Heart left ventricle (tissue), 16 donors: ENCODE results near the gene WDR87. TPM values are rescaled to one million over a fixed set of nuclear protein-coding genes. Genes with fewer than 3 reads are reported as not detected.
"Not testable (repeated sequence)": the region's sequence is repeated elsewhere in the genome, so short reads cannot be mapped to it uniquely, and the experiment has no call there.

ENCODE experiments used
- ATAC-seq, 4 donors: fragments of 200-7000 bp; cut with Tn5 transposase; one replicate each; pipeline ENCODE4 v1.9.1; 2020 to 2022; ENCODE audit warnings: moderate library complexity in 4 of 4, mild to moderate bottlenecking in 3 of 4, moderate number of reproducible peaks in 1 of 4
- DNase-seq, 5 donors: peaks; one replicate each; pipeline ENCODE4 v3.0.0-alpha.2; 2020
- H3K27ac ChIP-seq, 12 donors: fragments of 200-600 bp; sonication (generic) in 4 of 12; one replicate each; pipeline versions ENCODE4 v1.5.0 to v1.8.0; 2016 to 2022; ENCODE audit warnings: mild to moderate bottlenecking in 2 of 12
- H3K27me3 ChIP-seq, 9 donors: fragments of 200-600 bp; sonication (generic) in 2 of 9; one replicate each; pipeline versions ENCODE4 v1.5.1 to v1.8.0; 2016 to 2022; ENCODE audit warnings: mild to moderate bottlenecking in 3 of 9
- H3K36me3 ChIP-seq, 9 donors: fragments of 200-600 bp; sonication (generic) in 2 of 9; one replicate each; pipeline versions ENCODE4 v1.5.0 to v1.8.0; 2018 to 2022; ENCODE audit warnings: mild to moderate bottlenecking in 2 of 9
- H3K4me1 ChIP-seq, 12 donors: fragments of 200-600 bp; sonication (generic) in 4 of 12; one replicate each; pipeline versions ENCODE4 v1.5.0 to v1.8.0; 2016 to 2022; ENCODE audit warnings: mild to moderate bottlenecking in 3 of 12
- H3K4me3 ChIP-seq, 12 donors: fragments of 200-600 bp; sonication (generic) in 4 of 12; one replicate each; pipeline versions ENCODE4 v1.5.0 to v1.8.0; 2017 to 2022; ENCODE audit warnings: mild to moderate bottlenecking in 9 of 12, moderate library complexity in 4 of 12
- H3K9me3 ChIP-seq, 12 donors: fragments of 200-600 bp; sonication (generic) in 4 of 12; one replicate each; pipeline versions ENCODE4 v1.5.0 to v1.8.0; 2016 to 2022; ENCODE audit warnings: mild to moderate bottlenecking in 1 of 12
- POLR2A ChIP-seq, 2 donors: fragments of 450-650 bp; IDR thresholded peaks; one replicate each; pipeline ENCODE4 v1.6.1; 2017; ENCODE audit warnings: antibody characterized with exemption in 2 of 2, mild to moderate bottlenecking in 2 of 2, moderate library complexity in 2 of 2
- WGBS, 4 donors: extraction: QIAGEN DNeasy Blood & Tissue Kit in 2 of 4; methylation state at CpG; one replicate each; pipeline versions ENCODE4 v1.1.5 to v1.1.7; 2013 to 2018; 5-methylcytosine and 5-hydroxymethylcytosine counted together
- intact Hi-C, 10 donors: fragments of 100-400 bp; cut with DNase I; formaldehyde crosslinking; loops; one replicate each; pipeline versions ENCODE4 v1.11.1 to v1.14.2; 2022
- polyA plus RNA-seq, 2 donors: library from polyadenylated mRNA; stranded (reverse); fragments of 200-250 nt; gene quantifications; one replicate each; pipeline ENCODE4 v1.2.3, GENCODE V29; 2013
- total RNA-seq, 9 donors: library from RNA; depleted of rRNA in 2 of 9; stranded (reverse); fragments of >200 nt in 2 of 9; fragmentation: NEBNext Ultra II Directional in 3 of 9; extraction: Animal tissue kit (Norgen Biotek cat#: 25700) in 3 of 9; gene quantifications; one replicate each; pipeline versions ENCODE4 v1.1.0 to v1.2.4, GENCODE V29; 2016 to 2023
- TF ChIP-seq, protein P1 (sequence below), 12 donors: fragments of 200-600 bp; sonication (generic) in 4 of 12; IDR thresholded peaks; one replicate each; pipeline versions ENCODE4 v1.5.0 to v1.8.0; 2018 to 2022; ENCODE audit warnings: antibody characterized with exemption in 12 of 12, mild to moderate bottlenecking in 5 of 12
- donor health status: ischemic (EF 13 %, LVEDD 7.1; RV severe dilation, severe dysfunction).
- donor health status: healthy with polysubstance abuse.
- donor health status: DM: no; HTN: yes; CAD: no.
- donor health status: DM: no; HTN: no; CAD: no.
- donor health status: ischemic (EF 25% LVEDD 6.9; RV normal size, moderate dysfunction).
- donor health status: ischemic (EF 25% LVEDD 5.7; RV mildly dilated, moderate dysfunction).
- donor health status: healthy.
- donor health status: DM: yes; HTN: yes; CAD: no.
- donor health status: ischemic (EF 35%, LVEDD 5.7; RV mildly dilated, moderate dysfunction).
- donor health status: nonischemic (EF 11% LVEDD 7.7; RV severe dilation, severe dysfunction).
- donor health status: DM: yes; HTN: yes; CAD: no.
- donor health status: PGD.
- donor health status: ischemic (EF 29% LVEDD 5.4; RV normal size, mild dysfunction).
- donor health status: nonischemic (EF 23%, LVEDD 6.1; RV moderate dilation, normal function).

WDR87 gene
- total and polyA plus RNA-seq, 11 donors: not detected

DNA sequence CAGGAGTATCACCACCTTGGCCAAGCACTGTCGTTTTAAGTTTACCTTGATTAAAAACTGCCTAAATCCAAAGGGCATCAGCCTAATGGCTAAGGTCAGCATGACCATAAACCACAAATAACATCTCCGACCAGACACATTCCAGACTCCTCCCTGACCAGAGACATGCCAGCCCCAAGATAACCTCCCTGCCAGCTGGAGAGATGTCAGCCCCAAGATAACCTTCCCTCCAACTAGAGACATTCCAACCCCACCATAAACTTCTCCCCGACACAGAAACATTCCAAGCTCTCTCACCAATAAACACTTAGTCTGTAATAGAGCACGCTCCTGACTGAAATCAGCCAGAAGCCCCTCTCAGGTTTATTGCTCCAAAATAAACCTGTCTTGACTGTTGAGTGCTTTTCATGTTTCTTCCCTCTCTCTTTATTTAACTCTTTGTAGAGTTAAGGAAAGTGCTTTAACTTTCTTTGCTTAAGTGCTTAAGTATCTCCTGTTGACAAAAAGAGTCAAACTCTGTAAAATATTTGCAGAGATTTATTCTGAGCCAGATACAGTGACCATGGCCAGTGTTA, 36.5 kb downstream of the WDR87 start:
- DNase-seq (no peak), ATAC-seq (no peak)
- Histone ChIP-seq H3K4me3 (no peak overlapping the region), H3K9me3 (peaks cover 0 to 8% (median 0%) of the 10 kb centered on the region in 12 donors), H3K27ac (no peak overlapping the region), H3K36me3 (no peaks in the 10 kb centered on the region), H3K4me1 (no peaks in the 10 kb centered on the region), H3K27me3 (peaks cover 0 to 8% (median 0%) of the 10 kb centered on the region in 9 donors)
- intact Hi-C loops: no loop called here
- TF ChIP-seq POLR2A (IDR thresholded peaks at IDR 0.05): no peak
- TF ChIP-seq, protein P1, sequence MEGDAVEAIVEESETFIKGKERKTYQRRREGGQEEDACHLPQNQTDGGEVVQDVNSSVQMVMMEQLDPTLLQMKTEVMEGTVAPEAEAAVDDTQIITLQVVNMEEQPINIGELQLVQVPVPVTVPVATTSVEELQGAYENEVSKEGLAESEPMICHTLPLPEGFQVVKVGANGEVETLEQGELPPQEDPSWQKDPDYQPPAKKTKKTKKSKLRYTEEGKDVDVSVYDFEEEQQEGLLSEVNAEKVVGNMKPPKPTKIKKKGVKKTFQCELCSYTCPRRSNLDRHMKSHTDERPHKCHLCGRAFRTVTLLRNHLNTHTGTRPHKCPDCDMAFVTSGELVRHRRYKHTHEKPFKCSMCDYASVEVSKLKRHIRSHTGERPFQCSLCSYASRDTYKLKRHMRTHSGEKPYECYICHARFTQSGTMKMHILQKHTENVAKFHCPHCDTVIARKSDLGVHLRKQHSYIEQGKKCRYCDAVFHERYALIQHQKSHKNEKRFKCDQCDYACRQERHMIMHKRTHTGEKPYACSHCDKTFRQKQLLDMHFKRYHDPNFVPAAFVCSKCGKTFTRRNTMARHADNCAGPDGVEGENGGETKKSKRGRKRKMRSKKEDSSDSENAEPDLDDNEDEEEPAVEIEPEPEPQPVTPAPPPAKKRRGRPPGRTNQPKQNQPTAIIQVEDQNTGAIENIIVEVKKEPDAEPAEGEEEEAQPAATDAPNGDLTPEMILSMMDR (IDR thresholded peaks at IDR 0.05): no peak
- 61 to 76% (median 64%) methylated on average over 3 to 4 of the region's 4 CpGs for WGBS, 4 donors

DNA sequence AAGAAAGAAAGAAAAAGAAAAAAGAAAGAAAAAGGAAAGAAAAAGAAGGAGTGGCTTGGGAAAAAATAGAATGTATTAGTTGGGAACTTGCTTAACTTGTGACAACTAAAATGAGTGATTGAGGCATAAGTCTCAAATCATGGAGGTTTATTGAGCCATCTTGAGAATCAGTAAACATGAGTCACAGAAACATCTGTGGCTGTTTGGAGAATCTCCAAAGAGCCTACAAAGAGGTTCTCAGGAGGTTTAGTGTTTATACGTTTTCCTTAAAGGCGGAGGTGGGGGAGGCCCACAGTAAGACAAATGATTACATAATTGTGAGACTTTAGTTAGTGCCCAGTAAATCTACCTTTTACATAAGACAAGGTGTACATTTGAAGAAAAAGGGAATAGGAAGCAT, 38.6 kb downstream of the WDR87 start:
- intact Hi-C loops: no loop called here
- Histone ChIP-seq H3K4me1 (no peaks in the 10 kb centered on the region), H3K36me3 (no peaks in the 10 kb centered on the region), H3K27me3 (peaks cover 0 to 8% (median 0%) of the 10 kb centered on the region in 9 donors), H3K4me3 (no peak overlapping the region), H3K9me3 (peaks cover 0 to 8% (median 0%) of the 10 kb centered on the region in 12 donors), H3K27ac (no peak overlapping the region)
- TF ChIP-seq, protein P1 (IDR thresholded peaks at IDR 0.05): no peak
- no peak for TF ChIP-seq POLR2A (IDR thresholded peaks at IDR 0.05)
- no peak for ATAC-seq
- WGBS, 4 donors: 57 to 61% (median 59%) methylated on average over 2 of the region's 2 CpGs
- DNase-seq: no peak

DNA sequence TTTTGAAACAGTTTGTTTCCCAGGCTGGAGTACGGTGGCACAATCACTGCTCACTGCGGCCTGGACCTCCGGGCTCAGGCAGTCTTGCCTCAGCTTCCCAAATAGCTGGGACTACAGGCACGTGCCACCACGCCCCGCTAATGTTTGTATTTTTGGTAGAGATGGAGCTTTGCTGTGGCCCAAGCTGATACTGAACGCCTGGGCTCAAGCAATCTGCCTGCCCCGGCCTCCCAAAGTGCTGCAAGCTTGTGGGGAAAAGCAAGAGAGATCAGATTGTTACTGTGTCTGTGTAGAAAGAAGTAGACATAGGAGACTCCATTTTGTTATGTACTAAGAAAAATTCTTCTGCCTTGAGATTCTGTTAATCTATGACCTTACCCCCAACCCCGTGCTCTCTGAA, 40.5 kb downstream of the WDR87 start:
- H3K36me3 ChIP-seq, ATAC-seq, H3K27ac ChIP-seq, H3K27me3 ChIP-seq, intact Hi-C loops, H3K9me3 ChIP-seq, H3K4me3 ChIP-seq, DNase-seq, H3K4me1 ChIP-seq: not testable (repeated sequence)
- 85 to 89% (median 86%) methylated on average over 7 to 8 of the region's 9 CpGs for WGBS, 4 donors

DNA sequence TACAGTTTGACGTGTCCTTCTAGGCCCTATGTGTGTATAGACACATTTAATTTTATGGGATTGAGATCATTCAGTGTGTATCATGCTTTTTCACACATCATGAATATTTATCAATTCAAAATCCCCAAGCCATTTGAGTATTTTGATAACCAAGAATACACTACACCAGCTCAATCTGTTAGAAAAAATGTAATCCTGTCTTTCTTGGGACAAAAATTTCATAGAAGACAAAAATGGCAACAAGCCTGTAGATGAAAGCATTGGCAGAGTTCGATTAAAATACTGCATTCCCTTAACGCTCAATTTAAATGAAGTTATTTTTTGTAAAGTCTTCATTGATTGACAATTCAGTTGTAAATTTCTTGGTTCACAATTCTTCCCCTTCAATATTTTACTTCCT, 41.9 kb downstream of the WDR87 start:
- H3K36me3 ChIP-seq: no peaks in the 10 kb centered on the region
- WGBS, 4 donors: 87 to 91% (median 89%) methylated on average over 3 of the region's 3 CpGs
- H3K4me1 ChIP-seq: no peaks in the 10 kb centered on the region
- intact Hi-C loops: no loop called here
- TF ChIP-seq POLR2A (IDR thresholded peaks at IDR 0.05): no peak
- TF ChIP-seq, protein P1 (IDR thresholded peaks at IDR 0.05): no peak
- ATAC-seq (no peak), DNase-seq (no peak)
- no peak overlapping the region for H3K4me3 ChIP-seq
- H3K27ac ChIP-seq: no peak overlapping the region
- H3K9me3 ChIP-seq: peaks cover 0 to under 1% (median 0%) of the 10 kb centered on the region in 12 donors
- H3K27me3 ChIP-seq: peaks cover 0 to 3% (median 0%) of the 10 kb centered on the region in 9 donors

DNA sequence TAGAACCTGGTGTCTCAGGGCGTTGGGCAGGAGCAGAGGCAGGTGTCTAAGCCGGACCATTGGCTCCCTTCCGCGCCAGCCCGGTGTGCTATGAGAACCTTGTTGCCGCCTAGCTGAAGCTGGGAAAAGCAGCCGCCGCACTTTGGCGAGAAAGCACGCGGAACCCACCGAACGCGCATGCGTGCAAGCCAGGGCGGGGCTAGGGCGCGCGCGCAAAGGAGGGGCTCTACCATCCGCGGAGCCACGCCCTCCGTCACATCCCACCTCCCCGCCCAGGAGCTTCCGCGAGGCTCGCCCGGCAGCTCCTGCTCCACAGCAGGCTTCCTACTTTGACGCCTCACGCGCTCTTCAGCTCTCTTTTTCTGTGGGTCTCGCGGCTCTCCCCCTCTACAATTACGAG, 51.3 kb downstream of the WDR87 start:
- H3K27me3 ChIP-seq: peaks cover 0 to 38% (median 3%) of the 10 kb centered on the region in 9 donors
- 5 to 16% (median 11%) methylated on average over 20 to 35 of the region's 35 CpGs for WGBS, 4 donors
- no peak overlapping the region for H3K27ac ChIP-seq
- H3K4me1 ChIP-seq: peaks cover 0 to 3% (median 0%) of the 10 kb centered on the region in 12 donors
- H3K9me3 ChIP-seq: peaks cover 0 to 10% (median 0%) of the 10 kb centered on the region in 12 donors
- peak; percentile 7 to 69 (median 54) for DNase-seq
- intact Hi-C loops: no loop called here
- peak overlapping the region in 4 of 12 donors; percentile 5 to 22 (median 18) for H3K4me3 ChIP-seq
- ATAC-seq: peak in 3 of 4 donors; percentile 83 to 87 (median 83)
- TF ChIP-seq, protein P1 (IDR thresholded peaks at IDR 0.05): no peak
- no peak for TF ChIP-seq POLR2A (IDR thresholded peaks at IDR 0.05)
- H3K36me3 ChIP-seq: no peaks in the 10 kb centered on the region
